ENCODE measurements around the gene HYAL2.

GRCh38 chr3:50299929-50300680 lies 22.4 kb downstream of the HYAL2 start:
- TF ChIP-seq POLR2AphosphoS5 (IDR thresholded peaks at IDR 0.05) = no peak
- TF ChIP-seq CTCF (IDR thresholded peaks at IDR 0.05) = no peak
- TF ChIP-seq EP300 (IDR thresholded peaks at IDR 0.05) = no peak
- TF ChIP-seq POLR2A (IDR thresholded peaks at IDR 0.05; ENCODE audit: low read depth) = no peak
